Thoracic aorta (tissue), 2 donors: Measurements from ENCODE around the gene PLCB1. TPM values are rescaled to one million over a fixed set of nuclear protein-coding genes. Genes with fewer than 3 reads are reported as not detected.

Experiments used
- ATAC-seq: fragments of 150-250 bp; one replicate; pipeline ENCODE4 v1.8.0; 2017; ENCODE audit warnings: low read depth; ENCODE audit not compliant: insufficient number of reproducible peaks, low FRiP score
- DNase-seq: peaks from one replicate; pipeline ENCODE4 v3.0.0-alpha.2; 2020; ENCODE audit warnings: low spot score
- H3K27ac ChIP-seq, 2 donors: fragments of 200-600 bp; sonication (generic); 1 replicate in 1 of 2; 2 replicates in 1 of 2; pipeline ENCODE4 v1.5.1; 2016; ENCODE audit warnings: mild to moderate bottlenecking in 2 of 2, moderate library complexity in 2 of 2
- H3K27me3 ChIP-seq: fragments of 200-600 bp; sonication (generic); replicated peaks from 2 replicates; pipeline ENCODE4 v1.6.0; 2016; ENCODE audit warnings: mild to moderate bottlenecking; ENCODE audit not compliant: insufficient read depth
- H3K36me3 ChIP-seq: fragments of 200-600 bp; sonication (generic); one replicate; pipeline ENCODE4 v1.5.1; 2016
- H3K4me1 ChIP-seq, 2 donors: fragments of 200-600 bp; sonication (generic); 1 replicate in 1 of 2; 2 replicates in 1 of 2; pipeline versions ENCODE4 v1.5.1 to v1.6.0; 2016; ENCODE audit warnings: low read depth in 2 of 2, mild to moderate bottlenecking in 1 of 2; ENCODE audit not compliant: control insufficient read depth in 1 of 2
- H3K4me3 ChIP-seq: fragments of 200-600 bp; sonication (generic); 2 replicates; pipeline ENCODE4 v1.5.1; 2016; ENCODE audit warnings: mild to moderate bottlenecking
- H3K9me3 ChIP-seq: fragments of 200-600 bp; sonication (generic); 2 replicates; pipeline ENCODE4 v1.5.1; 2016
- total RNA-seq, 2 donors: library from RNA; depleted of rRNA; stranded (reverse); fragments of >200 nt; gene quantifications; one replicate each; pipeline versions ENCODE4 v1.1.0 to v1.2.3, GENCODE V29; 2016
- TF ChIP-seq, protein P1 (sequence below): fragments of 200-600 bp; sonication (generic); IDR thresholded peaks from one replicate; pipeline ENCODE4 v1.5.1; 2019; ENCODE audit warnings: antibody characterized with exemption

PLCB1 gene
- total RNA-seq, 2 donors from 2014 or later: 10.8 to 16.3 TPM

DNA sequence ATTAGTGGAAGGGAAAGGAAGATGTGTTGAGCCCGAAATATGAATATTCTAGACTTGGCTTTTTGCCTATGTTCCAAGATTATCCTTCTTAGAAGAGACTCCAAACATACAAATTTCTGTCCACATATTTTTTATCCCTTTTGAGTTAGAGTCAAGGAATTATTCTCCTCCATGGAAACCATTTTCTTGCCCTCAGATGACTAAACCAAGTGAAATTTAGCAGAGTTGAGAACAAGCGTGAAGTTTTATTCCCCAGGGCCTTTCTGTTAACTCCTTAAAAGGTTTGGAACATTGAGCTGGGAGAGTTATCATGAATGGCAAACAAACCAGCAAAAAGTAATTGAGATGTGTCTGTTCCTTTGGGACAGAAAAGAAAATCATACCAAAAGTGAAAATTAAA is 650.7 kb downstream of the PLCB1 start:
- peaks cover 13 to 16% of the 10 kb centered on the region in 2 donors for H3K4me1 ChIP-seq
- ATAC-seq (peak; percentile 83), DNase-seq (no peak)
- H3K4me3 ChIP-seq: no peak overlapping the region
- H3K27me3 ChIP-seq: no peaks in the 10 kb centered on the region
- peak overlapping the region; percentile 8 to 72 for H3K27ac ChIP-seq
- no peaks in the 10 kb centered on the region for H3K9me3 ChIP-seq
- TF ChIP-seq, protein P1, sequence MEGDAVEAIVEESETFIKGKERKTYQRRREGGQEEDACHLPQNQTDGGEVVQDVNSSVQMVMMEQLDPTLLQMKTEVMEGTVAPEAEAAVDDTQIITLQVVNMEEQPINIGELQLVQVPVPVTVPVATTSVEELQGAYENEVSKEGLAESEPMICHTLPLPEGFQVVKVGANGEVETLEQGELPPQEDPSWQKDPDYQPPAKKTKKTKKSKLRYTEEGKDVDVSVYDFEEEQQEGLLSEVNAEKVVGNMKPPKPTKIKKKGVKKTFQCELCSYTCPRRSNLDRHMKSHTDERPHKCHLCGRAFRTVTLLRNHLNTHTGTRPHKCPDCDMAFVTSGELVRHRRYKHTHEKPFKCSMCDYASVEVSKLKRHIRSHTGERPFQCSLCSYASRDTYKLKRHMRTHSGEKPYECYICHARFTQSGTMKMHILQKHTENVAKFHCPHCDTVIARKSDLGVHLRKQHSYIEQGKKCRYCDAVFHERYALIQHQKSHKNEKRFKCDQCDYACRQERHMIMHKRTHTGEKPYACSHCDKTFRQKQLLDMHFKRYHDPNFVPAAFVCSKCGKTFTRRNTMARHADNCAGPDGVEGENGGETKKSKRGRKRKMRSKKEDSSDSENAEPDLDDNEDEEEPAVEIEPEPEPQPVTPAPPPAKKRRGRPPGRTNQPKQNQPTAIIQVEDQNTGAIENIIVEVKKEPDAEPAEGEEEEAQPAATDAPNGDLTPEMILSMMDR: no peak
- no peaks in the 10 kb centered on the region for H3K36me3 ChIP-seq

DNA sequence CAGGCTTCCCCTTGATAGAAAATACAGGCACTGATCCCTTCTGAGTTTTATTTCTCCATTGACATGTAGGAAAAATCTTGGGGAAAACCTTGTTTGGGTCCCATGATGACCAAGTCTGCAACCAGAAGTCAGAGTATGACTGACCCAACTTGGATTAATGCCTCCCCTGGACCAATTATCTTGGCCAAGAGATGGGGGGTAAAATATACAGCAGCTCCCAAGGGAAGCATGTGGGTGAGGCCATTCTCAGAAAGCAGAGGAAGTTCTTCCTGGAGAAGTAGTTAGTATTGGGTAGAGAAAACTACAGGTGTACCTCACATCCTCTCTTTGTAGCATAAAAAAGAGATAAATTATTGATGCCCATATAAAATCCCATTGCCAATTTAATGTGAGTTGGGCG is 651.7 kb downstream of the PLCB1 start:
- Histone ChIP-seq H3K36me3 (no peaks in the 10 kb centered on the region), H3K9me3 (no peaks in the 10 kb centered on the region), H3K4me1 (peaks cover 13 to 16% of the 10 kb centered on the region in 2 donors), H3K27me3 (no peaks in the 10 kb centered on the region), H3K27ac (peak overlapping the region; percentile 23 to 72), H3K4me3 (no peak overlapping the region)
- DNase-seq (no peak), ATAC-seq (no peak)
- TF ChIP-seq, protein P1: no peak

DNA sequence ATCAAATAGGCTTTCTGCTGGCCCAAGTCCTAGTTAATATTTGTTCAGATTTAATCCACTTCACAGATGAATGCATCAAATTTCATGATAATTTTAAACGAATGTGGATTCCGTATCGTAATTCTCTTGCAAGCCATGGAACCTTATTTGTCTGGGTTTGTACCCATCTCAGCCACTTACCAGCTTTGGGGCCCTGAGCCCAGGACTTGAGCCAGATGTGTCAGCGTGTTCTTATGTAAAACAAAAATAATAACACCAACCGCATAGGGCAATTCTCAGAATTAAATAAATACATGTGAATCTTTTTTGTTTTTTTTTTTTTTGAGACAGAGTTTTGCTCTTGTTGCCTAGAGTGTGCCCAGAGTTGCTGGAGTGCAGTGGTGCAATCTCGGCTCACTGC is 654.3 kb downstream of the PLCB1 start:
- TF ChIP-seq, protein P1: no peak
- no peak for ATAC-seq

DNA sequence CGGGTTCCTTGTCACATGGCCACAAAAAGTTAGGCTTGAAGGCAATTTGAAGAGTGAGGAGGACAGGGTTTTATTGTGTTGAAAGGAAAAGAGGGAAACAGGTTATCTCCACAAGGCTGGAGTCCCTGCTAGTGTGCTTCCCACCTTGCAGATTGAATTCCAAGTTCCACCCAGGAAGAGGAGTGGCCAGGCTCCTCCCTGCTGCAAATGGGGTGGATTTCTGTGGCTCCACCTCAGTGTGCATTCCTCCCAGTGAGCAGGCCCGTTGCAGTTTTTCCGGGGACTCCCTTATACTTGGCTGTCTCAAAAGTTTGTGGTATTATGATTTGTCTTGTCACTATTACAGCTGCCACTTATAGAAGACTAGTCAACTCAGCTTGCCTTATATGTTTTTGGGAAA is 655.0 kb downstream of the PLCB1 start:
- Histone ChIP-seq H3K36me3 (no peaks in the 10 kb centered on the region), H3K9me3 (no peaks in the 10 kb centered on the region), H3K4me1 (peaks cover 13 to 16% of the 10 kb centered on the region in 2 donors), H3K27me3 (no peaks in the 10 kb centered on the region), H3K4me3 (no peak overlapping the region), H3K27ac (no peak overlapping the region)
- DNase-seq: no peak
- no peak for ATAC-seq
- TF ChIP-seq, protein P1: no peak

More for the DNA sequence above, 654.3 kb downstream of the PLCB1 start:
- no peak for DNase-seq
- Histone ChIP-seq H3K27ac (no peak overlapping the region), H3K4me3 (no peak overlapping the region), H3K9me3 (no peaks in the 10 kb centered on the region), H3K27me3 (no peaks in the 10 kb centered on the region), H3K36me3 (no peaks in the 10 kb centered on the region), H3K4me1 (peaks cover 13 to 16% of the 10 kb centered on the region in 2 donors)

DNA sequence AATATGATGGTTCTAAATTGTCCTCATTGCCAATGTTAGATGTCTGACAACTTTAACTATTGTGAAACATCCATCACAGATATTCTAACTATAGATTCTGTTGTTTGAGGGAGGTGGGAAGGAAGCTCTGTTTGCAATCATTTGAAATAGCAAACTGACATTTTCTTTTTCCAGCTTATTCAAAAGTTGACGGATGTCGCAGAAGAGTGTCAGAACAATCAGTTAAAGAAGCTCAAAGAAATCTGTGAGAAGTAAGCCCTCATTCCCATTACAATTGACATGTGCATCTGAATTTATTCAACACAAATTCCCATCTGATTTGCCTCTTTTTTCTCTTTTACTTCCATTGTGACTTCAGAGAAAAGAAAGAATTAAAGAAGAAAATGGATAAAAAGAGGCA is 656.2 kb downstream of the PLCB1 start:
- Histone ChIP-seq H3K27me3 (no peaks in the 10 kb centered on the region), H3K27ac (no peak overlapping the region), H3K9me3 (no peaks in the 10 kb centered on the region), H3K4me1 (peaks cover 6% of the 10 kb centered on the region in 2 donors), H3K36me3 (no peaks in the 10 kb centered on the region), H3K4me3 (no peak overlapping the region)
- TF ChIP-seq, protein P1: no peak
- no peak for ATAC-seq
- DNase-seq: no peak
